ENCODE measurements around the gene ZNF697. TPM values are rescaled to one million over a fixed set of nuclear protein-coding genes. Genes with fewer than 3 reads are reported as not detected.
"Not testable (repeated sequence)": the region's sequence is repeated elsewhere in the genome, so short reads cannot be mapped to it uniquely, and the experiment has no call there.

Gene ZNF697
- total RNA-seq, 1 experiment from 2014 or later, result 17.4 TPM

GRCh38 chr1:119617751-119618691 is 30.0 kb downstream of the ZNF697 start:
- Histone ChIP-seq H2BK120ac (ENCODE audit: low read depth, low read length, poor library complexity, severe bottlenecking) (no peak overlapping the region), H3K27me3 (ENCODE audit: insufficient read depth, low read length) (no peaks in the 10 kb centered on the region), H3K4me1 (ENCODE audit: insufficient read depth, low read length) (peaks cover 4% of the 10 kb centered on the region; the same call in 1 of the 2 replicates), H3K4ac (ENCODE audit: low read depth, low read length) (no peak overlapping the region), H2BK15ac (ENCODE audit: low read depth, low read length) (no peak overlapping the region), H3K9me3 (ENCODE audit: control insufficient read depth, low read depth, low read length) (no peaks in the 10 kb centered on the region), H2AK5ac (ENCODE audit: insufficient read length, low read length) (no peak overlapping the region), H3K9ac (ENCODE audit: extremely low read depth, insufficient read length, low read length) (no peak overlapping the region), H2AFZ (ENCODE audit: low read length) (no peak overlapping the region), H3K18ac (ENCODE audit: insufficient read length, low read depth, low read length) (no peak overlapping the region), H3K27ac (ENCODE audit: insufficient read length, low read depth, low read length) (no peak overlapping the region), H3K4me2 (ENCODE audit: insufficient read depth, insufficient read length, low read length) (no peak overlapping the region), H2BK5ac (ENCODE audit: insufficient read length, low read length) (no peak overlapping the region), H3K79me1 (ENCODE audit: insufficient read depth, low read depth, low read length, poor library complexity, severe bottlenecking) (no peaks in the 10 kb centered on the region), H4K91ac (ENCODE audit: insufficient read length, low read depth, low read length) (no peak overlapping the region), H3K23ac (ENCODE audit: insufficient read length, low read depth, low read length) (no peak overlapping the region), H3K14ac (ENCODE audit: insufficient read depth, low read length) (no peak overlapping the region), H4K5ac (ENCODE audit: insufficient read length, low read depth, low read length) (no peak overlapping the region), H3K79me2 (ENCODE audit: insufficient read depth, low read length) (no peaks in the 10 kb centered on the region), H3K23me2 (ENCODE audit: insufficient read length, low read depth, low read length, poor library complexity, severe bottlenecking) (no peaks in the 10 kb centered on the region), H3K56ac (ENCODE audit: insufficient read length, low read depth, low read length) (no peak overlapping the region), H4K8ac (replicated peaks; ENCODE audit: insufficient read length, low read depth, low read length) (no peak overlapping the region), H4K20me1 (ENCODE audit: control insufficient read depth, insufficient read depth, insufficient read length) (no peaks in the 10 kb centered on the region), H3T11ph (ENCODE audit: low read length) (no peak overlapping the region), H2BK12ac (ENCODE audit: insufficient read length, low read depth, low read length) (no peak overlapping the region), H2BK20ac (ENCODE audit: low read depth, low read length, poor library complexity, severe bottlenecking) (no peak overlapping the region)
- Mint-ChIP-seq H3K4me1 (peaks cover 27 to 29% of the 10 kb centered on the region in 2 experiments), H3K27me3 (ENCODE audit: low read depth) (no peaks in the 10 kb centered on the region), H3K4me3 (no peak overlapping the region), H3K27ac (peak overlapping the region in 1 of 3 experiments; percentile 10; a peak in 1 of 7 replicates), H3K36me3 (ENCODE audit: insufficient read depth in 1 of 3, low read depth in 3 of 3) (peaks cover 4 to 11% (median 10%) of the 10 kb centered on the region in 3 experiments; a peak in 6 of 7 replicates), H3K9me3 (no peaks in the 10 kb centered on the region)
- DNase-seq, result no peak
- TF ChIP-seq CTCF (conservative IDR thresholded peaks at IDR 0.05), result no peak
- no CpG with 5 or more reads among the region's 5 CpGs for WGBS (ENCODE audit: extremely low coverage, insufficient read length, low lambda C conversion rate)

- DNase-seq; H4K91ac ChIP-seq (ENCODE audit: insufficient read length, low read depth, low read length); H3K79me1 ChIP-seq (ENCODE audit: insufficient read depth, low read depth, low read length, poor library complexity, severe bottlenecking); H3K27ac Mint-ChIP-seq; H3K4ac ChIP-seq (ENCODE audit: low read depth, low read length); H2BK15ac ChIP-seq (ENCODE audit: low read depth, low read length); H3K79me2 ChIP-seq (ENCODE audit: insufficient read depth, low read length); H2BK20ac ChIP-seq (ENCODE audit: low read depth, low read length, poor library complexity, severe bottlenecking); H3K9ac ChIP-seq (ENCODE audit: extremely low read depth, insufficient read length, low read length); H2AFZ ChIP-seq (ENCODE audit: low read length); H3K36me3 Mint-ChIP-seq (ENCODE audit: insufficient read depth in 1 of 3, low read depth in 3 of 3); H3K14ac ChIP-seq (ENCODE audit: insufficient read depth, low read length); H3K27me3 Mint-ChIP-seq (ENCODE audit: low read depth); H3K4me1 ChIP-seq (ENCODE audit: insufficient read depth, low read length); H3K18ac ChIP-seq (ENCODE audit: insufficient read length, low read depth, low read length); H4K8ac ChIP-seq (replicated peaks; ENCODE audit: insufficient read length, low read depth, low read length); H2BK5ac ChIP-seq (ENCODE audit: insufficient read length, low read length); H4K5ac ChIP-seq (ENCODE audit: insufficient read length, low read depth, low read length); H4K20me1 ChIP-seq (ENCODE audit: control insufficient read depth, insufficient read depth, insufficient read length); H3K23me2 ChIP-seq (ENCODE audit: insufficient read length, low read depth, low read length, poor library complexity, severe bottlenecking); H3K9me3 ChIP-seq (ENCODE audit: control insufficient read depth, low read depth, low read length); H3K23ac ChIP-seq (ENCODE audit: insufficient read length, low read depth, low read length); H2BK12ac ChIP-seq (ENCODE audit: insufficient read length, low read depth, low read length); H3K27ac ChIP-seq (ENCODE audit: insufficient read length, low read depth, low read length); H3K9me3 Mint-ChIP-seq; H2AK5ac ChIP-seq (ENCODE audit: insufficient read length, low read length); H2BK120ac ChIP-seq (ENCODE audit: low read depth, low read length, poor library complexity, severe bottlenecking); H3K4me2 ChIP-seq (ENCODE audit: insufficient read depth, insufficient read length, low read length); H3T11ph ChIP-seq (ENCODE audit: low read length); H3K27me3 ChIP-seq (ENCODE audit: insufficient read depth, low read length); H3K4me3 Mint-ChIP-seq; H3K56ac ChIP-seq (ENCODE audit: insufficient read length, low read depth, low read length): not testable (repeated sequence)
- WGBS (ENCODE audit: extremely low coverage, insufficient read length, low lambda C conversion rate), result no CpG with 5 or more reads among the region's 1 CpG
- H3K4me1 Mint-ChIP-seq, result peaks cover 25 to 27% of the 10 kb centered on the region in 2 experiments
Measured at GRCh38 chr1:119616748-119617147, 31.3 kb downstream of the ZNF697 start.

Data from H9 (cell line).